ENCODE data around the gene NKX3-2. TPM values are rescaled to one million over a fixed set of nuclear protein-coding genes. Genes with fewer than 3 reads are reported as not detected.

The NKX3-2 gene
- total RNA-seq, 6 experiments from 2014 or later = 0.07 to 0.17 (median 0.11) TPM; not detected in 1

- Mint-ChIP-seq H3K27me3 (ENCODE audit: insufficient read depth) (peaks cover 71% of the 10 kb centered on the region), H3K9me3 (no peaks in the 10 kb centered on the region; the same call in 1 of the 2 replicates), H3K4me3 (no peak overlapping the region; the same call in 1 of the 2 replicates), H3K36me3 (ENCODE audit: low read depth) (0 out of 2 replicates have a peak, but pooled peaks cover 5% of the 10 kb centered on the region), H3K4me1 (ENCODE audit: low read depth) (peaks cover 26% of the 10 kb centered on the region), H3K27ac (no peak overlapping the region)
- DNase-seq = no peak
- TF ChIP-seq, protein P1, sequence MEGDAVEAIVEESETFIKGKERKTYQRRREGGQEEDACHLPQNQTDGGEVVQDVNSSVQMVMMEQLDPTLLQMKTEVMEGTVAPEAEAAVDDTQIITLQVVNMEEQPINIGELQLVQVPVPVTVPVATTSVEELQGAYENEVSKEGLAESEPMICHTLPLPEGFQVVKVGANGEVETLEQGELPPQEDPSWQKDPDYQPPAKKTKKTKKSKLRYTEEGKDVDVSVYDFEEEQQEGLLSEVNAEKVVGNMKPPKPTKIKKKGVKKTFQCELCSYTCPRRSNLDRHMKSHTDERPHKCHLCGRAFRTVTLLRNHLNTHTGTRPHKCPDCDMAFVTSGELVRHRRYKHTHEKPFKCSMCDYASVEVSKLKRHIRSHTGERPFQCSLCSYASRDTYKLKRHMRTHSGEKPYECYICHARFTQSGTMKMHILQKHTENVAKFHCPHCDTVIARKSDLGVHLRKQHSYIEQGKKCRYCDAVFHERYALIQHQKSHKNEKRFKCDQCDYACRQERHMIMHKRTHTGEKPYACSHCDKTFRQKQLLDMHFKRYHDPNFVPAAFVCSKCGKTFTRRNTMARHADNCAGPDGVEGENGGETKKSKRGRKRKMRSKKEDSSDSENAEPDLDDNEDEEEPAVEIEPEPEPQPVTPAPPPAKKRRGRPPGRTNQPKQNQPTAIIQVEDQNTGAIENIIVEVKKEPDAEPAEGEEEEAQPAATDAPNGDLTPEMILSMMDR (IDR thresholded peaks at IDR 0.05) = no peak
Measured at GRCh38 chr4:13540446-13541175, 3.7 kb downstream of the NKX3-2 start.

DNA sequence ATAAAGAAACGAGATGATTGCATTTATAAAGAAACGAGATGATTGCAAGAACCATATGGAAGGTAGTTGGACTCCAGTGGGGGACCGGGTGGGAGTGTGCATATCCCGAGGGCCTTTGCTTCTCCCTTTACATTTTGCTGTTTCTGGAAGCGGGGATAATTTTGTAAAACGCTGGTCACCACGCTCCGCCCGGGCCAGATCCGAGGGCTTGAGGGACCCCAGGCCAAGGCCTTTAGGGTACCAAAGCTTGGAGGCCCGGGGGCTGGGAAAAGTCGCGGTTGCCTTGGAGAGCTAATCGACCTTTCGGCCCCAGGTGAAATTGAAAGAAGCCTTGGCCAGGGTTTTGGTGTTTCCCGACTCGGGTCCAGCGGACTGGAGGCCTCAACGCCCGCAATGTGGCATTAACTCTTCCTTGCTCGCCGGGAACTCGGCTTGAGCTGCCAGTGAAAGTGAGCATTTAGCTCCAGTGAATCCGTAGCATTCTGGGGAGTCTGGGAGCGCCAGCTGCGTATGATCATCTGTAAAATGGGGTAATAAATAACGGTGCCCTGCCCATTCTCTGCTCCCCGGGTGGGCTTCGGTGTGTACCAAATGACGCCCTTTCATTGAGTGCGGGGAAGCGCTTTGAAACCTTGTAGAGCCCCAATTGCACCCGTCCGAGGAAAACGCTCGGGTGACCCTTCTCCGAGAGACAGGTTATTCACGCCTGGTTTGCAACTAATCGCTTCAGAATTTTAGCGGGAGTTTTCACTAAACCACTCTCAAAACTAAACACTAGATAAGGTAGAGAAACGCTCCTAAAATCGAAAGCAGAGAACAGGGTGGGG, 4.5 kb downstream of the NKX3-2 start:
- peaks cover 20% of the 10 kb centered on the region for H3K4me1 Mint-ChIP-seq (ENCODE audit: low read depth)
- peaks cover 78% of the 10 kb centered on the region for H3K27me3 Mint-ChIP-seq (ENCODE audit: insufficient read depth)
- H3K4me3 Mint-ChIP-seq = peak overlapping the region; percentile 39
- 0 out of 2 replicates have a peak, but pooled peaks cover 5% of the 10 kb centered on the region for H3K36me3 Mint-ChIP-seq (ENCODE audit: low read depth)
- no peak for DNase-seq
- H3K9me3 Mint-ChIP-seq = no peaks in the 10 kb centered on the region; the same call in 1 of the 2 replicates
- TF ChIP-seq, protein P1 (IDR thresholded peaks at IDR 0.05) = no peak
- H3K27ac Mint-ChIP-seq = no peak overlapping the region

GRCh38 chr4:13539047-13539618, 5.2 kb downstream of the NKX3-2 start:
- Mint-ChIP-seq H3K36me3 (ENCODE audit: low read depth) (0 out of 2 replicates have a peak, but pooled peaks cover 5% of the 10 kb centered on the region), H3K27me3 (ENCODE audit: insufficient read depth) (peaks cover 84% of the 10 kb centered on the region), H3K4me1 (ENCODE audit: low read depth) (peaks cover 23% of the 10 kb centered on the region), H3K9me3 (no peaks in the 10 kb centered on the region; the same call in 1 of the 2 replicates), H3K27ac (no peak overlapping the region), H3K4me3 (peak overlapping the region; percentile 40; the same call in 1 of the 2 replicates)
- TF ChIP-seq, protein P1 (IDR thresholded peaks at IDR 0.05) = no peak
- no peak for DNase-seq

GRCh38 chr4:13538427-13538973, 5.8 kb downstream of the NKX3-2 start:
- no peak for DNase-seq
- 0 out of 2 replicates have a peak, but pooled peaks cover 5% of the 10 kb centered on the region for H3K36me3 Mint-ChIP-seq (ENCODE audit: low read depth)
- TF ChIP-seq, protein P1 (IDR thresholded peaks at IDR 0.05) = no peak

DNA sequence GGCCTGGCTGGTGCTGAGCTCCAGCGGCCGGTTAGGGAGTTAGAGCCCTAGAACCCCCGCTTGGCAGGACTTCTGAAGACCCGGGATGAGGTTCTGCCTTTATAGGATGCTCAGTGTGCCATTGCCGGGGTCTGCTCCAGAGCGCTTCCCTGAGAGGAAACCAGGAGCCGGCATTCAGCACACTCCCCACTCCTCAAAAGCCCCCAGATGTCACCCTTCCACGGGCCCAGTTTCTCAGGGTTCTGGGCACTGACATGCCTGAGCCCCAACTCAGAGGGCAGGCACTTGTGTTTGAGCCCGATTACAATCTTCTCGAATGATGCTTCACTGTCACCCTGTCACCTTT, 6.5 kb downstream of the NKX3-2 start:
- H3K27me3 Mint-ChIP-seq (ENCODE audit: insufficient read depth) = peaks cover 89% of the 10 kb centered on the region
- TF ChIP-seq, protein P1 (IDR thresholded peaks at IDR 0.05) = no peak
- peaks cover 25% of the 10 kb centered on the region for H3K4me1 Mint-ChIP-seq (ENCODE audit: low read depth)
- no peak overlapping the region for H3K4me3 Mint-ChIP-seq
- no peak overlapping the region for H3K27ac Mint-ChIP-seq
- H3K9me3 Mint-ChIP-seq = no peaks in the 10 kb centered on the region; the same call in 1 of the 2 replicates
- no peak for DNase-seq
- H3K36me3 Mint-ChIP-seq (ENCODE audit: low read depth) = 0 out of 2 replicates have a peak, but pooled peaks cover 5% of the 10 kb centered on the region

More at GRCh38 chr4:13538427-13538973, 5.8 kb downstream of the NKX3-2 start:
- no peak overlapping the region for H3K27ac Mint-ChIP-seq
- no peak overlapping the region for H3K4me3 Mint-ChIP-seq
- peaks cover 89% of the 10 kb centered on the region for H3K27me3 Mint-ChIP-seq (ENCODE audit: insufficient read depth)
- H3K4me1 Mint-ChIP-seq (ENCODE audit: low read depth) = peaks cover 25% of the 10 kb centered on the region
- no peaks in the 10 kb centered on the region; the same call in 1 of the 2 replicates for H3K9me3 Mint-ChIP-seq

Data from HFFc6 (cell line).